ENCODE results near the gene TMTC1.

- TF ChIP-seq, protein P1, sequence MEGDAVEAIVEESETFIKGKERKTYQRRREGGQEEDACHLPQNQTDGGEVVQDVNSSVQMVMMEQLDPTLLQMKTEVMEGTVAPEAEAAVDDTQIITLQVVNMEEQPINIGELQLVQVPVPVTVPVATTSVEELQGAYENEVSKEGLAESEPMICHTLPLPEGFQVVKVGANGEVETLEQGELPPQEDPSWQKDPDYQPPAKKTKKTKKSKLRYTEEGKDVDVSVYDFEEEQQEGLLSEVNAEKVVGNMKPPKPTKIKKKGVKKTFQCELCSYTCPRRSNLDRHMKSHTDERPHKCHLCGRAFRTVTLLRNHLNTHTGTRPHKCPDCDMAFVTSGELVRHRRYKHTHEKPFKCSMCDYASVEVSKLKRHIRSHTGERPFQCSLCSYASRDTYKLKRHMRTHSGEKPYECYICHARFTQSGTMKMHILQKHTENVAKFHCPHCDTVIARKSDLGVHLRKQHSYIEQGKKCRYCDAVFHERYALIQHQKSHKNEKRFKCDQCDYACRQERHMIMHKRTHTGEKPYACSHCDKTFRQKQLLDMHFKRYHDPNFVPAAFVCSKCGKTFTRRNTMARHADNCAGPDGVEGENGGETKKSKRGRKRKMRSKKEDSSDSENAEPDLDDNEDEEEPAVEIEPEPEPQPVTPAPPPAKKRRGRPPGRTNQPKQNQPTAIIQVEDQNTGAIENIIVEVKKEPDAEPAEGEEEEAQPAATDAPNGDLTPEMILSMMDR (conservative IDR thresholded peaks at IDR 0.05; ENCODE audit: low read depth in 2 of 2) = no peak
- no peak for TF ChIP-seq EZH2 (IDR thresholded peaks at IDR 0.05; ENCODE audit: low read depth, unreplicated experiment)
- no peak for TF ChIP-seq EZH2phosphoT487 (IDR thresholded peaks at IDR 0.05; ENCODE audit: unreplicated experiment)
- no peak for TF ChIP-seq POLR2AphosphoS5 (IDR thresholded peaks at IDR 0.05; ENCODE audit: low read depth)
- no peak for TF ChIP-seq ETS1 (IDR thresholded peaks at IDR 0.05)
- TF ChIP-seq JUNB (IDR thresholded peaks at IDR 0.05; ENCODE audit: unreplicated experiment) = no peak
- no peak for TF ChIP-seq CREB1 (CRISPR knock-in tag; IDR thresholded peaks at IDR 0.05; ENCODE audit: low read depth)
- no peak for TF ChIP-seq STAT1 (IDR thresholded peaks at IDR 0.05; ENCODE audit: unreplicated experiment)
- TF ChIP-seq ZNF114 (CRISPR knock-in tag; IDR thresholded peaks at IDR 0.05) = no peak
- no peak for TF ChIP-seq REST (IDR thresholded peaks at IDR 0.05; ENCODE audit: unreplicated experiment)
- TF ChIP-seq ZNF331 (CRISPR knock-in tag; IDR thresholded peaks at IDR 0.05; ENCODE audit: low read depth) = no peak
- no peak for TF ChIP-seq ZNF462 (CRISPR knock-in tag; IDR thresholded peaks at IDR 0.05)
- no peak for TF ChIP-seq NANOG (IDR thresholded peaks at IDR 0.05; ENCODE audit: borderline replicate concordance)
Observed at GRCh38 chr12:29752121-29752520, 31.6 kb downstream of the TMTC1 start.
